Chondrocyte (in vitro differentiated cells): ENCODE results near the gene PIR. TPM values are rescaled to one million over a fixed set of nuclear protein-coding genes. Genes with fewer than 3 reads are reported as not detected.

Experiments
- DNase-seq: peaks from one replicate; pipeline ENCODE4 v3.0.0; 2021; ENCODE audit warnings: mixed read lengths, low spot score
- H3K27ac Mint-ChIP-seq: one replicate; pipeline ENCODE4 v1.8.0; 2021; ENCODE audit warnings: mild to moderate bottlenecking, moderate library complexity, mixed read lengths; ENCODE audit not compliant: unreplicated experiment
- H3K27me3 Mint-ChIP-seq: 2 replicates; pipeline ENCODE4 v1.8.0; 2021; ENCODE audit warnings: low read depth, mixed read lengths
- H3K36me3 Mint-ChIP-seq: 2 replicates; pipeline ENCODE4 v1.8.0; 2021; ENCODE audit warnings: low read depth, mixed read lengths
- H3K4me1 Mint-ChIP-seq: 2 replicates; pipeline ENCODE4 v1.8.0; 2021; ENCODE audit warnings: low read depth, mild to moderate bottlenecking, mixed read lengths
- H3K4me3 Mint-ChIP-seq: one replicate; pipeline ENCODE4 v1.8.0; 2021; ENCODE audit warnings: mild to moderate bottlenecking, moderate library complexity, mixed read lengths; ENCODE audit not compliant: unreplicated experiment
- H3K9me3 Mint-ChIP-seq: 2 replicates; pipeline ENCODE4 v1.8.0; 2021; ENCODE audit warnings: low read depth, mixed read lengths
- CTCF ChIP-seq: fragments of 200-600 bp; sonication (generic); IDR thresholded peaks from 2 replicates; pipeline ENCODE4 v1.5.0; 2021; ENCODE audit warnings: antibody characterized with exemption, mild to moderate bottlenecking, moderate library complexity
- total RNA-seq: library from RNA; stranded (reverse); gene quantifications from 3 replicates; pipeline ENCODE4 v1.2.1, GENCODE V29; 2021

PIR gene
- total RNA-seq, 1 donor from 2014 or later: 13.3 TPM

DNA sequence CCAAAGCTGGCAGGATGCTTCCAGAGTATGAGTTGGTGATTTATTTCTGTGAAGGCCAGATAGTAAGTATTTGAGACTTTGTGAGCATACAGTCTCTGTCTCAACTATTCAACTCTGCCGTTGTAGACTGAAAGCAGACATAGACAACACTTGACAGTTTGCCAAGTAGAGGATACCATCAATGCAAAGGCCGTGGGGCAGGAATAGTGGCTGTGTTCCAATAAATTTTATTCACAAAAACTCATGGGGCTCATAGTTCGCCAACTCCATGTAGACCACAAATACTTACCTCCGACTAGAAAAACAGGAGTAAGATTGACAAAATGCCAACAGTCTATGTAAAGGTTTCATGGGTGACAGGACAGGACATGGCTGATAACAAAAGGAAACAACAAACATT, 3.7 kb upstream of the PIR start:
- no peak overlapping the region for H3K4me3 Mint-ChIP-seq
- no peaks in the 10 kb centered on the region for H3K36me3 Mint-ChIP-seq
- H3K9me3 Mint-ChIP-seq: no peaks in the 10 kb centered on the region
- no peak for DNase-seq
- H3K27me3 Mint-ChIP-seq: peaks cover 3% of the 10 kb centered on the region
- H3K27ac Mint-ChIP-seq: no peak overlapping the region
- TF ChIP-seq CTCF: no peak
- H3K4me1 Mint-ChIP-seq: peaks cover 20% of the 10 kb centered on the region

DNA sequence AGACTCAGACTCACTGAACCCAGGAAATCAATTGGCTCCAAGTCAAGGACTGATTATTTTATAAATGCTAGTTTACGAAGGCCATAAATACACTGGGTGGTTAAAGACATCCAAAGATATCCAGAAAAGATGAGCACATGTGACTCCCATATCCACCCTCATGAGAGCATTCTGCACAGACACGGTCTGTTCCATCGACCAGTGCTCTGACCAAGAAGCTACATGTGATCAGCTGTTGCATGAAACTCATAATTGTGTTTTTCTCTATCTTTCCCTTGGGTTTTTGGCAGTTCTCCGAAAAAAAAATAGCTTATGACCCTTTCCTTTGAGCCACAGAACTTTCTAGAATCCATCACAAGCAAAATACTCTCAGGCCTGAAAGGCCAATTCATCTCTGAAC, 2.7 kb upstream of the PIR start:
- Mint-ChIP-seq H3K4me1 (peaks cover 21% of the 10 kb centered on the region), H3K36me3 (peaks cover 2% of the 10 kb centered on the region), H3K9me3 (no peaks in the 10 kb centered on the region), H3K27me3 (peaks cover 3% of the 10 kb centered on the region), H3K4me3 (no peak overlapping the region), H3K27ac (no peak overlapping the region)
- no peak for TF ChIP-seq CTCF
- no peak for DNase-seq

DNA sequence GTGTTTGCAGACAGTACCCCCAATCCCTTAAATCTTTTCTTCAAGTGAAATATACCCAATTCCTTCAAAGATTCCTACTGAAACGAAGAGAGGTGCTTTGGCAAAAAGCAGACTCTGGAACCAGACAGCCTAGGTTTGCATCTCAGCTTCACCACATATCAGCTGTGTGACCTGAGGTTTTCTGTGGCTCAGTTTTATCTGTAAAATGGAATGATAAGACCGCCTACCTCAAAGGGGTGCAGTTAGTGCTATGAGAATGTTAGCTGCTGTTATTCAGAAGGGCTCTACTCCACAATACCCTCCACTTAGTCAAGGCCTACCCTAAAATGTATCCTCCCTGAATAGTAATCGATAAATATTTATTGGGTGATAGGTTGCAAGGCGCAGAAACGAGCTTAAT, 664 bp downstream of the PIR start:
- peak overlapping the region; percentile 85 for H3K27ac Mint-ChIP-seq
- H3K9me3 Mint-ChIP-seq: no peaks in the 10 kb centered on the region
- peaks cover 6% of the 10 kb centered on the region for H3K36me3 Mint-ChIP-seq
- peaks cover 19% of the 10 kb centered on the region for H3K4me1 Mint-ChIP-seq
- H3K4me3 Mint-ChIP-seq: peak overlapping the region; percentile 85
- no peaks in the 10 kb centered on the region for H3K27me3 Mint-ChIP-seq
- no peak for TF ChIP-seq CTCF
- DNase-seq: no peak

GRCh38 chrX:15483891-15484290, 9.2 kb downstream of the PIR start:
- Mint-ChIP-seq H3K36me3 (peaks cover 5% of the 10 kb centered on the region), H3K4me1 (no peaks in the 10 kb centered on the region), H3K9me3 (no peaks in the 10 kb centered on the region), H3K27ac (no peak overlapping the region), H3K4me3 (no peak overlapping the region), H3K27me3 (no peaks in the 10 kb centered on the region)
- no peak for DNase-seq
- TF ChIP-seq CTCF: no peak

DNA sequence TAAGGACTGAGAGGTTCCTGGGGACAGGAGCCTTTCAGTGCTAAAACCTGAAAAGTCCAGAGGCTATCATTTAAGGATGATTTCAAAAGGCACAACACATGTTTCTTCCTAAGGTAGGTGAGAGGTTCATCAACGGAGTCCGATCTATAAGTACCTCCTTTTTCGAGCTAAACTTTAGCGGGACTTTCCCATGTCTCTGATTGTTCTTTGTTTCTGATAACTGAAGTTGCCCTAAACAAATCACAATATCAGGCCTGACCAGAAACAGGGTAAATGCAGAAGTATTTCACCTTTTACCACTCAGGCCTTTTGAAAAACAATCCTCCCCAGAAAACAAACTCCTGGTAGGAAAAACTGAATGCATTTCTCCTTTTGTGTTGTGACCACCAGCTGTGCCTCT, 17.6 kb downstream of the PIR start:
- Mint-ChIP-seq H3K4me3 (no peak overlapping the region), H3K4me1 (peaks cover 5% of the 10 kb centered on the region), H3K27me3 (no peaks in the 10 kb centered on the region), H3K36me3 (peaks cover 10% of the 10 kb centered on the region), H3K27ac (no peak overlapping the region), H3K9me3 (no peaks in the 10 kb centered on the region)
- no peak for DNase-seq
- no peak for TF ChIP-seq CTCF
